IMR-90 (cell line): ENCODE results near the gene BLOC1S5. TPM values are rescaled to one million over a fixed set of nuclear protein-coding genes. Genes with fewer than 3 reads are reported as not detected.

ENCODE experiments used
- ATAC-seq: fragments of 200-7000 bp; cut with Tn5 transposase; 2 replicates; pipeline ENCODE4 v1.9.1; 2020; ENCODE audit warnings: low read depth, mild to moderate bottlenecking, moderate library complexity
- Bru-seq: library from RNA; stranded (reverse); fragments of 400-500 nt; gene quantifications from one replicate; lab custom pipeline; 2021; lab: Mats Ljungman, UMichigan
- BruChase-seq, 2 experiments: library from RNA; stranded (reverse); fragments of 400-500 nt; gene quantifications; one replicate each; lab custom pipeline; 2021; lab: Mats Ljungman, UMichigan
- BruUV-seq: library from RNA; stranded (reverse); fragments of 400-500 nt; replicated peaks from 2 replicates; lab custom pipeline; 2021; lab: Mats Ljungman, UMichigan
- CTCF ChIA-PET: fragments of 300-600 bp; formaldehyde crosslinking; extraction: SDS; loops from one replicate; lab custom pipeline; 2021; ENCODE audit warnings: antibody characterized with exemption; lab: Yijun Ruan, JAX
- POLR2A ChIA-PET: fragments of 300-600 bp; sonication (Branson Sonifier 250); formaldehyde crosslinking; loops from one replicate; lab custom pipeline; 2022; ENCODE audit warnings: antibody characterized with exemption; ENCODE audit not compliant: unreplicated experiment; lab: Charles Lee
- DNase-seq: peaks from one replicate; pipeline ENCODE4 v3.0.0; 2013
- H2AFZ ChIP-seq: replicated peaks from 2 replicates; pipeline ENCODE3; 2013; ENCODE audit warnings: low read length, mild to moderate bottlenecking; ENCODE audit not compliant: poor library complexity
- H2AK5ac ChIP-seq: 2 replicates; pipeline ENCODE4 v1.6.1; 2013; ENCODE audit warnings: low read depth, low read length, inconsistent platforms
- H2AK9ac ChIP-seq: replicated peaks from 2 replicates; pipeline ENCODE3; 2013; ENCODE audit warnings: mild to moderate bottlenecking, low read depth, low read length, moderate library complexity; ENCODE audit not compliant: poor library complexity
- H2BK120ac ChIP-seq: 2 replicates; pipeline ENCODE4 v1.6.1; 2013; ENCODE audit warnings: low read depth, low read length, inconsistent platforms
- H2BK15ac ChIP-seq: 3 replicates; pipeline ENCODE4 v1.6.1; 2013; ENCODE audit warnings: low read depth, low read length, inconsistent platforms
- H2BK20ac ChIP-seq: 2 replicates; pipeline ENCODE4 v1.6.1; 2013; ENCODE audit warnings: low read depth, mild to moderate bottlenecking, inconsistent platforms, low read length, moderate library complexity
- H2BK5ac ChIP-seq: 2 replicates; pipeline ENCODE4 v1.6.1; 2013; ENCODE audit warnings: mild to moderate bottlenecking, low read depth, low read length, inconsistent platforms; ENCODE audit not compliant: poor library complexity, severe bottlenecking
- H3K14ac ChIP-seq: replicated peaks from 2 replicates; pipeline ENCODE4 v1.6.1; 2013; ENCODE audit warnings: low read depth, low read length, inconsistent platforms
- H3K18ac ChIP-seq: 2 replicates; pipeline ENCODE4 v1.6.1; 2013; ENCODE audit warnings: low read depth, low read length, control low read depth
- H3K23ac ChIP-seq: 2 replicates; pipeline ENCODE4 v1.6.1; 2013; ENCODE audit warnings: low read depth, low read length, inconsistent platforms
- H3K27ac ChIP-seq: 2 replicates; pipeline ENCODE4 v1.5.1; 2013; ENCODE audit warnings: mild to moderate bottlenecking, control low read depth, low read length; ENCODE audit not compliant: insufficient read depth
- H3K27me3 ChIP-seq: 2 replicates; pipeline ENCODE4 v1.6.1; 2013; ENCODE audit warnings: low read length; ENCODE audit not compliant: control insufficient read depth, insufficient read depth
- H3K36me3 ChIP-seq: 2 replicates; pipeline ENCODE4 v1.6.1; 2013; ENCODE audit warnings: low read length, mixed read lengths; ENCODE audit not compliant: control insufficient read depth, insufficient read depth
- H3K4ac ChIP-seq: 2 replicates; pipeline ENCODE4 v1.6.1; 2013; ENCODE audit warnings: low read depth, low read length, inconsistent platforms
- H3K4me1 ChIP-seq: 2 replicates; pipeline ENCODE4 v1.6.1; 2013; ENCODE audit warnings: low read length, mixed read lengths; ENCODE audit not compliant: control insufficient read depth, insufficient read depth
- H3K4me2 ChIP-seq: 2 replicates; pipeline ENCODE4 v1.6.1; 2013; ENCODE audit warnings: low read depth, mild to moderate bottlenecking, control low read depth, low read length, moderate library complexity
- H3K4me3 ChIP-seq: 2 replicates; pipeline ENCODE4 v1.5.1; 2013; ENCODE audit warnings: low read depth, mild to moderate bottlenecking, control low read depth, low read length, moderate library complexity; ENCODE audit not compliant: insufficient read depth
- H3K56ac ChIP-seq: 2 replicates; pipeline ENCODE4 v1.6.1; 2013; ENCODE audit warnings: low read length, inconsistent platforms; ENCODE audit not compliant: insufficient read depth; ENCODE audit errors: extremely low read depth
- H3K79me1 ChIP-seq, 2 experiments: 2 replicates each; pipeline ENCODE4 v1.6.1; 2013; ENCODE audit warnings: low read length in 2 of 2, inconsistent platforms in 1 of 2, low read depth in 1 of 2
- H3K9ac ChIP-seq: 2 replicates; pipeline ENCODE4 v1.6.1; 2013; ENCODE audit warnings: low read depth, low read length, control low read depth
- H3K9me1 ChIP-seq: 2 replicates; pipeline ENCODE4 v1.6.1; 2013; ENCODE audit warnings: low read length, inconsistent platforms; ENCODE audit not compliant: insufficient read depth
- H3K9me3 ChIP-seq: 2 replicates; pipeline ENCODE4 v1.6.1; 2013; ENCODE audit warnings: low read length; ENCODE audit not compliant: control insufficient read depth, insufficient read depth
- H4K20me1 ChIP-seq: 2 replicates; pipeline ENCODE4 v1.6.1; 2013; ENCODE audit warnings: low read length, inconsistent platforms; ENCODE audit not compliant: insufficient read depth
- H4K5ac ChIP-seq: 2 replicates; pipeline ENCODE4 v1.6.1; 2013; ENCODE audit warnings: mild to moderate bottlenecking, low read depth, low read length, control low read depth
- H4K8ac ChIP-seq, 2 experiments: 2 replicates each; pipeline ENCODE4 v1.6.1; 2013; ENCODE audit warnings: low read depth in 2 of 2, low read length in 2 of 2, control low read depth in 1 of 2, inconsistent platforms in 1 of 2
- H4K91ac ChIP-seq: 2 replicates; pipeline ENCODE4 v1.6.1; 2013; ENCODE audit warnings: low read depth, low read length, inconsistent platforms; ENCODE audit not compliant: insufficient read depth
- CEBPB ChIP-seq: IDR thresholded peaks from 2 replicates; pipeline ENCODE4 v1.6.1; 2012; ENCODE audit warnings: low read depth, low read length, improper control_type of control experiment
- CHD1 ChIP-seq: IDR thresholded peaks from 2 replicates; pipeline ENCODE4 v1.6.1; 2012; ENCODE audit warnings: low read depth, low read length, improper control_type of control experiment
- FOS ChIP-seq: fragments of 150-350 bp; IDR thresholded peaks from 2 replicates; pipeline ENCODE4 v1.6.1; 2016; ENCODE audit warnings: low read depth, low read length
- MAFK ChIP-seq: IDR thresholded peaks from 2 replicates; pipeline ENCODE4 v1.6.1; 2012; ENCODE audit warnings: low read depth, low read length, improper control_type of control experiment
- MAZ ChIP-seq: IDR thresholded peaks from 2 replicates; pipeline ENCODE4 v1.6.1; 2012; ENCODE audit warnings: low read depth, mild to moderate bottlenecking, low read length, improper control_type of control experiment, moderate library complexity, borderline replicate concordance
- NFE2L2 ChIP-seq: fragments of 150-350 bp; IDR thresholded peaks from 2 replicates; pipeline ENCODE4 v1.6.1; 2016; ENCODE audit warnings: low read depth, mild to moderate bottlenecking, low read length
- POLR2A ChIP-seq: IDR thresholded peaks from 2 replicates; pipeline ENCODE4 v1.6.1; 2012; ENCODE audit warnings: mild to moderate bottlenecking, low read depth, low read length
- RCOR1 ChIP-seq: IDR thresholded peaks from 2 replicates; pipeline ENCODE4 v1.6.1; 2012; ENCODE audit warnings: mild to moderate bottlenecking, low read length, improper control_type of control experiment; ENCODE audit not compliant: insufficient replicate concordance
- SMC3 ChIP-seq: fragments of 150-350 bp; IDR thresholded peaks from 2 replicates; pipeline ENCODE4 v1.6.1; 2016; ENCODE audit warnings: low read depth, mild to moderate bottlenecking, antibody characterized with exemption, low read length, moderate library complexity
- USF2 ChIP-seq: fragments of 150-350 bp; IDR thresholded peaks from 2 replicates; pipeline ENCODE4 v1.6.1; 2017; ENCODE audit warnings: mild to moderate bottlenecking, antibody characterized with exemption, low read length, low read depth
- WGBS, 2 experiments: methylation state at CpG; one replicate each; pipeline versions ENCODE4 v1.1.5 to v1.1.7; 2013; ENCODE audit warnings: missing lambda C conversion rate in 2 of 2; ENCODE audit not compliant: insufficient read length in 1 of 2; ENCODE audit errors: extremely low coverage in 2 of 2; 5-methylcytosine and 5-hydroxymethylcytosine counted together
- dilution Hi-C: fragments of 300-500 bp; cut with HindIII; formaldehyde crosslinking; loops from one replicate; pipeline ENCODE4 v1.14.3; 2018; ENCODE audit warnings: low sequenced_read_pairs; ENCODE audit not compliant: unreplicated experiment
- in situ Hi-C: fragments of 300-500 bp; cut with MboI; formaldehyde crosslinking; loops from 3 replicates; pipeline ENCODE4 v1.14.3; 2019; ENCODE audit warnings: low sequenced_read_pairs, inconsistent platforms, mixed read lengths
- intact Hi-C: fragments of 100-400 bp; cut with micrococcal nuclease; formaldehyde crosslinking; loops from 2 replicates; pipeline ENCODE4 v1.10.0; 2022
- long read RNA-seq: library from polyadenylated mRNA; unstranded; transcript quantifications from one replicate; pipeline ENCODE4 v2.0.0, GENCODE V29; 2021; ENCODE audit not compliant: unreplicated experiment
- polyA plus RNA-seq, 3 experiments: library from polyadenylated mRNA; depleted of rRNA; stranded (reverse); fragments of >200 nt; gene quantifications; 2 replicates each; pipeline ENCODE4 v1.2.3, GENCODE V29; 2012; ENCODE audit warnings: low replicate concordance in 1 of 3
- total RNA-seq: library from RNA; depleted of rRNA; stranded (reverse); fragments of >200 nt; gene quantifications from 2 replicates; pipeline ENCODE4 v1.2.3, GENCODE V29; 2012; rRNA removed
- TF ChIP-seq, protein P1 (sequence below): conservative IDR thresholded peaks from 2 replicates; pipeline ENCODE4 v1.5.1; 2012; ENCODE audit warnings: mild to moderate bottlenecking, low read depth, low read length, improper control_type of control experiment

The BLOC1S5 gene, protein sequence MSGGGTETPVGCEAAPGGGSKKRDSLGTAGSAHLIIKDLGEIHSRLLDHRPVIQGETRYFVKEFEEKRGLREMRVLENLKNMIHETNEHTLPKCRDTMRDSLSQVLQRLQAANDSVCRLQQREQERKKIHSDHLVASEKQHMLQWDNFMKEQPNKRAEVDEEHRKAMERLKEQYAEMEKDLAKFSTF
- total RNA-seq (17.2 and 18.3 TPM in 2 replicates), polyA plus RNA-seq (2012; rRNA removed) (4.3 and 4.8 TPM in 2 replicates), Bru-seq, nascent RNA (percentile 80 among the genes with signal in this experiment), BruChase-seq, experiment 1, labeled RNA remaining after a 6-hour chase (percentile 87 among the genes with signal in this experiment), BruChase-seq, experiment 2, labeled RNA remaining after a 2-hour chase (percentile 93 among the genes with signal in this experiment)
- polyA plus RNA-seq (2012; cell fraction: cytosol; rRNA removed) = 1.3 and 1.7 TPM in 2 replicates
- 0.17 and 1.5 TPM in 2 replicates for polyA plus RNA-seq (2012; cell fraction: nucleus; rRNA removed; ENCODE audit: low replicate concordance)
- long read RNA-seq, transcript BLOC1S5-202 (5 exons, 2,684 nt) = major isoform, 25 of 31 reads
- long read RNA-seq, partial matches to known transcripts = 0 of 31 reads
- long read RNA-seq, other reads (novel, unspliced or antisense) = 5 of 31 reads

GRCh38 chr6:8063761-8064637 lies at the start of gene BLOC1S5:
BLOC1S5 (minus strand) TSS chr6:8064389; CDS start chr6:8064376, 13 bp downstream.
- H4K20me1 ChIP-seq = no peaks in the 10 kb centered on the region
- peak within 1 kb of the TSS; percentile 56 for H3K56ac ChIP-seq
- intact Hi-C loops (loop anchor here (1.0 kb wide), 1 partner anchor 155 kb away; no protein-coding TSS in a partner anchor), dilution Hi-C loops (no loop called here), in situ Hi-C loops (loop anchor here (25.0 kb wide), 1 partner anchor 777 kb away; no protein-coding TSS in a partner anchor)
- peak within 1 kb of the TSS; percentile 61; the same call in 1 of the 2 replicates for H3K23ac ChIP-seq
- peak within 1 kb of the TSS; percentile 86 for H3K14ac ChIP-seq
- peak within 1 kb of the TSS; percentile 84 for H3K9ac ChIP-seq
- no peaks in the 10 kb centered on the region for H3K9me3 ChIP-seq
- no peaks in the 10 kb centered on the region for H3K4me1 ChIP-seq
- H3K79me1 ChIP-seq = peaks cover 0 to 8% of the 10 kb centered on the region in 2 experiments; a peak in 1 of 4 replicates
- H2AFZ ChIP-seq = peak within 1 kb of the TSS; percentile 99
- peak within 1 kb of the TSS; percentile 92 for H4K5ac ChIP-seq
- no peaks in the 10 kb centered on the region; the same call in 1 of the 2 replicates for H3K9me1 ChIP-seq
- peak within 1 kb of the TSS; percentile 91 for H3K4ac ChIP-seq
- peak within 1 kb of the TSS; percentile 91 for H2AK9ac ChIP-seq
- H2BK5ac ChIP-seq = peak within 1 kb of the TSS; percentile 78
- 0% methylated on average over 9 of the region's 64 CpGs; no CpG with 5 or more reads in 1 of the 2 experiments for WGBS, 2 experiments
- no peaks in the 10 kb centered on the region for H3K27me3 ChIP-seq
- H2BK120ac ChIP-seq = peak within 1 kb of the TSS; percentile 84
- H4K91ac ChIP-seq = peak within 1 kb of the TSS; percentile 68
- peak; percentile 95 for ATAC-seq
- peak within 1 kb of the TSS; percentile 73 for H2BK15ac ChIP-seq
- peak within 1 kb of the TSS; percentile 73 for H3K4me2 ChIP-seq
- POLR2A ChIA-PET = interaction anchor here (0.5 kb wide), 1 partner anchor 425 kb away, joined by 3 read pairs; no protein-coding TSS in a partner anchor
- H4K8ac ChIP-seq = peak within 1 kb of the TSS; percentile 85 to 98
- H2AK5ac ChIP-seq = peak within 1 kb of the TSS; percentile 73
- H3K18ac ChIP-seq = peak within 1 kb of the TSS; percentile 38
- BruUV-seq = no TSS peak
- H3K4me3 ChIP-seq = peak within 1 kb of the TSS; percentile 82
- no peaks in the 10 kb centered on the region for H3K36me3 ChIP-seq
- H3K27ac ChIP-seq = peak within 1 kb of the TSS; percentile 80
- peak; percentile 97 for DNase-seq
- H2BK20ac ChIP-seq = peak within 1 kb of the TSS; percentile 62
- CTCF ChIA-PET = interaction anchor here (0.6 to 1.2 kb wide), 2 partner anchors 167 to 341 kb away, joined by 3 read pairs; no protein-coding TSS in a partner anchor
- TF ChIP-seq MAZ (no peak), FOS (peak; percentile 26; the same call in 1 of the 2 replicates), NFE2L2 (no peak), CHD1 (no peak), CEBPB (no peak), SMC3 (no peak), MAFK (no peak), RCOR1 (no peak), USF2 (peak; percentile 21; the same call in 1 of the 2 replicates), POLR2A (peak; percentile 75)
- TF ChIP-seq, protein P1, sequence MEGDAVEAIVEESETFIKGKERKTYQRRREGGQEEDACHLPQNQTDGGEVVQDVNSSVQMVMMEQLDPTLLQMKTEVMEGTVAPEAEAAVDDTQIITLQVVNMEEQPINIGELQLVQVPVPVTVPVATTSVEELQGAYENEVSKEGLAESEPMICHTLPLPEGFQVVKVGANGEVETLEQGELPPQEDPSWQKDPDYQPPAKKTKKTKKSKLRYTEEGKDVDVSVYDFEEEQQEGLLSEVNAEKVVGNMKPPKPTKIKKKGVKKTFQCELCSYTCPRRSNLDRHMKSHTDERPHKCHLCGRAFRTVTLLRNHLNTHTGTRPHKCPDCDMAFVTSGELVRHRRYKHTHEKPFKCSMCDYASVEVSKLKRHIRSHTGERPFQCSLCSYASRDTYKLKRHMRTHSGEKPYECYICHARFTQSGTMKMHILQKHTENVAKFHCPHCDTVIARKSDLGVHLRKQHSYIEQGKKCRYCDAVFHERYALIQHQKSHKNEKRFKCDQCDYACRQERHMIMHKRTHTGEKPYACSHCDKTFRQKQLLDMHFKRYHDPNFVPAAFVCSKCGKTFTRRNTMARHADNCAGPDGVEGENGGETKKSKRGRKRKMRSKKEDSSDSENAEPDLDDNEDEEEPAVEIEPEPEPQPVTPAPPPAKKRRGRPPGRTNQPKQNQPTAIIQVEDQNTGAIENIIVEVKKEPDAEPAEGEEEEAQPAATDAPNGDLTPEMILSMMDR = 0 out of 2 replicates have a peak, but pooled peaks have one; percentile 6
